GM18868 (cell line): ENCODE measurements around the gene CLOCK.
A peak's percentile ranks its signal among the peaks of the same experiment; 100 is the strongest.
"Not testable (repeated sequence)": the region's sequence is repeated elsewhere in the genome, so short reads cannot be mapped to it uniquely, and the experiment has no call there.

Experiments
- ATAC-seq: cut with Tn5 transposase; IDR thresholded peaks from one replicate; pipeline ENCODE4 v1.9.1; 2021; ENCODE audit warnings: mild to moderate bottlenecking, moderate library complexity; ENCODE audit not compliant: unreplicated experiment

The CLOCK gene

GRCh38 chr4:55546756-55547465 is at the start of gene CLOCK:
CLOCK (minus strand) TSS chr4:55546909; CDS start chr4:55482785, 64,124 bp downstream.
- peak; percentile 72 for ATAC-seq

GRCh38 chr4:55592014-55592413 is 45.3 kb upstream of the CLOCK start, which contains the start of gene PDCL2:
PDCL2 (minus strand) TSS chr4:55592245; CDS start chr4:55592109, 136 bp downstream.
- ATAC-seq = no peak

- ATAC-seq = no peak
These were observed 41.5 kb upstream of the CLOCK start for GRCh38 chr4:55588160-55588559.

- not testable (repeated sequence) for ATAC-seq
These were observed 36.1 kb upstream of the CLOCK start for GRCh38 chr4:55582773-55583172.

GRCh38 chr4:55578341-55579010 is 31.8 kb upstream of the CLOCK start:
- ATAC-seq = no peak

GRCh38 chr4:55575513-55575912 is 28.8 kb upstream of the CLOCK start:
- ATAC-seq = no peak

- no peak for ATAC-seq
These were observed 27.5 kb upstream of the CLOCK start for GRCh38 chr4:55574252-55574651.

- no peak for ATAC-seq
These were observed 25.1 kb upstream of the CLOCK start for GRCh38 chr4:55571806-55572205.

GRCh38 chr4:55568905-55569504 is 22.3 kb upstream of the CLOCK start:
- ATAC-seq = peak; percentile 61

- ATAC-seq = peak; percentile 100
These were observed 15.2 kb upstream of the CLOCK start for GRCh38 chr4:55561889-55562288.

- ATAC-seq = no peak
These were observed 13.4 kb upstream of the CLOCK start for GRCh38 chr4:55560096-55560495.

- ATAC-seq = no peak
These were observed 7.8 kb upstream of the CLOCK start for GRCh38 chr4:55554453-55555030.

GRCh38 chr4:55553441-55554201 is 6.9 kb upstream of the CLOCK start:
- ATAC-seq = no peak

- not testable (repeated sequence) for ATAC-seq
These were observed 5.3 kb upstream of the CLOCK start for GRCh38 chr4:55551964-55552363.

- ATAC-seq = peak; percentile 9
These were observed 3.2 kb upstream of the CLOCK start for GRCh38 chr4:55549888-55550287.

GRCh38 chr4:55547918-55548317 is 1.2 kb upstream of the CLOCK start:
- ATAC-seq = no peak

GRCh38 chr4:55547466-55547770 is 709 bp upstream of the CLOCK start:
- ATAC-seq = no peak

GRCh38 chr4:55546506-55546755 is 278 bp downstream of the CLOCK start:
- ATAC-seq = peak; percentile 44

- peak; percentile 39 for ATAC-seq
These were observed 836 bp downstream of the CLOCK start for GRCh38 chr4:55545641-55546505.

- no peak for ATAC-seq
These were observed 1.6 kb downstream of the CLOCK start for GRCh38 chr4:55545151-55545550.
